ENCODE data around the gene RECQL5. TPM values are rescaled to one million over a fixed set of nuclear protein-coding genes. Genes with fewer than 3 reads are reported as not detected.

RECQL5 gene
- total RNA-seq, 4 donors from 2014 or later, result 23.2 to 51.9 (median 34.7) TPM

DNA sequence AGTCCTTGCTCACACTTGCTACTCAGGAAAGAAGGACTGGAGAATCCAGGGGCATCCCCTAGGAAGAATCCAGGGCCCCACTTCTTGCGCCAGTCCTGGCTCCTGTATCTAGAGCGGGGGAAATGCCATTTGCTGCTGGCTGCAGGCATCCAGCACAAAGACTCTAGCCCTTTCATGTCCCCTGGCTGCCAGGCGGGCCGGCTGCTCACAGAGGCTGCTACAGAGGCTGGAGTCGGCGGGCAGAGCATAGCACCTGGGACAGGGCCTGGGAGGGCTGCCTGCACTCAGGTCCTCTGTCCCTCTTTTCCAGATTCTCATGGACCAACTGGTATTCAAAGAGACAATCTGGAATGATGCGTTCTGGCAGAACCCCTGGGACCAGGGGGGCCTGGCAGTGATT, 19.9 kb downstream of the RECQL5 start:
- Histone ChIP-seq H3K9me3 (no peaks in the 10 kb centered on the region), H3K4me3 (no peak overlapping the region), H3K4me1 (peaks cover 0 to 23% (median 0%) of the 10 kb centered on the region in 4 donors), H3K27me3 (no peaks in the 10 kb centered on the region), H3K36me3 (peaks cover 0 to 72% (median 10%) of the 10 kb centered on the region in 3 donors), H3K27ac (peak overlapping the region in 1 of 4 donors; percentile 67)
- TF ChIP-seq, protein P1, sequence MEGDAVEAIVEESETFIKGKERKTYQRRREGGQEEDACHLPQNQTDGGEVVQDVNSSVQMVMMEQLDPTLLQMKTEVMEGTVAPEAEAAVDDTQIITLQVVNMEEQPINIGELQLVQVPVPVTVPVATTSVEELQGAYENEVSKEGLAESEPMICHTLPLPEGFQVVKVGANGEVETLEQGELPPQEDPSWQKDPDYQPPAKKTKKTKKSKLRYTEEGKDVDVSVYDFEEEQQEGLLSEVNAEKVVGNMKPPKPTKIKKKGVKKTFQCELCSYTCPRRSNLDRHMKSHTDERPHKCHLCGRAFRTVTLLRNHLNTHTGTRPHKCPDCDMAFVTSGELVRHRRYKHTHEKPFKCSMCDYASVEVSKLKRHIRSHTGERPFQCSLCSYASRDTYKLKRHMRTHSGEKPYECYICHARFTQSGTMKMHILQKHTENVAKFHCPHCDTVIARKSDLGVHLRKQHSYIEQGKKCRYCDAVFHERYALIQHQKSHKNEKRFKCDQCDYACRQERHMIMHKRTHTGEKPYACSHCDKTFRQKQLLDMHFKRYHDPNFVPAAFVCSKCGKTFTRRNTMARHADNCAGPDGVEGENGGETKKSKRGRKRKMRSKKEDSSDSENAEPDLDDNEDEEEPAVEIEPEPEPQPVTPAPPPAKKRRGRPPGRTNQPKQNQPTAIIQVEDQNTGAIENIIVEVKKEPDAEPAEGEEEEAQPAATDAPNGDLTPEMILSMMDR (IDR thresholded peaks at IDR 0.05), result no peak
- TF ChIP-seq EP300 (IDR thresholded peaks at IDR 0.05), result no peak
- no peak for DNase-seq (ENCODE audit: low spot score in 2 of 2)
- WGBS, 2 donors, result 80 to 82% methylated on average over 7 of the region's 7 CpGs

DNA sequence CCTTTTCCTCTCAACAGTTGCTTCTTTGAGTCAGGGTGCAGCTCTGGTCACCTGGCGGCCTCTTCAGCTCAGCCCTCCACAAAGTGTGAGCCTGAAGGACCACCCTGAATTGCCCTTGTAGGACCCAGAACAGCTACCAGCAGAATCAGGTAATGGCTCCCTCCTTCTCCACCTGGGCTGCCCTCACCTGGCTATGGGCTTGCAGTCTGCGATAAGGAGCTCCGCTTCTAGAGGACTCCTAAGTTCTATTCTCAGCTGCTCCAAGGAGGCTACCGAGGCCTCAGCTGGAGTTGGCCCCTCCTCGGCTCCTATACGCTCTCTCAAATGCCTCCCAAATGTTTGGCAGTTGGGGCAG, 20.3 kb downstream of the RECQL5 start:
- WGBS, 2 donors, result 86 to 90% methylated on average over 6 of the region's 6 CpGs
- no peak for DNase-seq (ENCODE audit: low spot score in 2 of 2)
- H3K4me1 ChIP-seq, result peaks cover 0 to 23% (median 0%) of the 10 kb centered on the region in 4 donors

GRCh38 chr17:75645889-75646637, 20.9 kb downstream of the RECQL5 start:
- no peak overlapping the region for H3K4me3 ChIP-seq
- H3K27ac ChIP-seq, result peak overlapping the region in 2 of 4 donors; percentile 12 to 67
- H3K9me3 ChIP-seq, result no peaks in the 10 kb centered on the region
- H3K4me1 ChIP-seq, result peaks cover 0 to 22% (median 0%) of the 10 kb centered on the region in 4 donors
- TF ChIP-seq POLR2A (IDR thresholded peaks at IDR 0.05) (no peak), EP300 (IDR thresholded peaks at IDR 0.05) (no peak)
- TF ChIP-seq, protein P1 (IDR thresholded peaks at IDR 0.05), result no peak
- DNase-seq (ENCODE audit: low spot score in 2 of 2), result no peak
- no peaks in the 10 kb centered on the region for H3K27me3 ChIP-seq
- peaks cover 0 to 74% (median 2%) of the 10 kb centered on the region in 3 donors for H3K36me3 ChIP-seq
- WGBS, 2 donors, result 63 to 72% methylated on average over 14 to 15 of the region's 17 CpGs

More for the DNA sequence above, 20.3 kb downstream of the RECQL5 start:
- Histone ChIP-seq H3K9me3 (no peaks in the 10 kb centered on the region), H3K4me3 (no peak overlapping the region), H3K36me3 (peaks cover 0 to 74% (median 7%) of the 10 kb centered on the region in 3 donors), H3K27me3 (no peaks in the 10 kb centered on the region), H3K27ac (peak overlapping the region in 2 of 4 donors; percentile 12 to 67)
- TF ChIP-seq POLR2A (IDR thresholded peaks at IDR 0.05), result no peak
- TF ChIP-seq EP300 (IDR thresholded peaks at IDR 0.05), result no peak
- TF ChIP-seq, protein P1 (IDR thresholded peaks at IDR 0.05), result no peak

DNA sequence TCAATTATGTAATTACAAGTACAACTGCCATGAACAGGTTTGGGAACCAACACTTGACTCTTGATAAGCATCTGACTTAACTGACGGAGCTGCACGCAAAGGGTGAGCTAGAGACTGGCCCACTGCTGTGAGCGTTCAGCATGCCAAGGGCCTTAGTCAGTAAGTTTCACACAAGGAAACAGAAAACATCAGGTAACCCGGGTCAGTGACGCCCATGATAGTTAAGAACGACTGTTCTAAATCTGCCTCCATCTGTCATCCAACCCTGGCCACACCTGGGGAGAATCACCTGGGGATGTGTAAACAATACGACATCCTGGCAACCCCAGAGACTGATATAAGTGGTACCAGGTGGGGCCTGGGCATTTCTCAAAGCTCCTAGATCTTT, 21.5 kb downstream of the RECQL5 start:
- TF ChIP-seq POLR2A (IDR thresholded peaks at IDR 0.05) (no peak), EP300 (IDR thresholded peaks at IDR 0.05) (no peak)

DNA sequence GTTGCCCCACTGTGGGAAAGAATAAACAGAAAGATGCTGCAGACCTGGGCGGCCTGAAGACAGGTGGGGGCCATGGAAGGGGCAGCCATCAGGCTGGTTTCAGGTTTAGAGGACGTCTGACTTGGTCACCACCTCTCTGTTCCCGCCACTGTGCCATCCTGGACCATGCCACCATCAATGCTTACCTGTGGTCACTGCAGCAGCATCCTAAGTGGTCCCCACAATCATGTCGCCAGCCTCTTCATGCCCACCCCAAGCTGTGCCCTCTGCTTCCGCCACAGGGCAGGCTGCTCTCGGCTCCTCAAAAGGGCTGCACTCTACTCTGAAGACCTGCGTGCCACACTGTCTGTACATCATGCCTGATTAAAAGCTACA, 23.3 kb downstream of the RECQL5 start:
- no peaks in the 10 kb centered on the region for H3K9me3 ChIP-seq
- H3K27ac ChIP-seq, result peak overlapping the region in 2 of 4 donors; percentile 10 to 36
- H3K4me1 ChIP-seq, result no peaks in the 10 kb centered on the region
- TF ChIP-seq EP300 (IDR thresholded peaks at IDR 0.05) (no peak), POLR2A (IDR thresholded peaks at IDR 0.05) (no peak)
- TF ChIP-seq, protein P1 (IDR thresholded peaks at IDR 0.05), result no peak
- H3K27me3 ChIP-seq, result no peaks in the 10 kb centered on the region
- H3K4me3 ChIP-seq, result no peak overlapping the region
- H3K36me3 ChIP-seq, result peaks cover 0 to 74% (median 0%) of the 10 kb centered on the region in 3 donors
- no peak for DNase-seq (ENCODE audit: low spot score in 2 of 2)
- 86 to 91% methylated on average over 7 of the region's 7 CpGs for WGBS, 2 donors

More for the DNA sequence above, 21.5 kb downstream of the RECQL5 start:
- H3K27me3 ChIP-seq, result no peaks in the 10 kb centered on the region
- H3K9me3 ChIP-seq, result no peaks in the 10 kb centered on the region
- peaks cover 0 to 16% (median 0%) of the 10 kb centered on the region in 4 donors for H3K4me1 ChIP-seq
- H3K36me3 ChIP-seq, result peaks cover 0 to 74% (median 0%) of the 10 kb centered on the region in 3 donors
- no peak overlapping the region for H3K4me3 ChIP-seq
- H3K27ac ChIP-seq, result peak overlapping the region in 2 of 4 donors; percentile 12 to 67
- no peak for DNase-seq (ENCODE audit: low spot score in 2 of 2)
- WGBS, 2 donors, result 72 to 79% methylated on average over 7 of the region's 7 CpGs

All from tibial nerve (tissue), 4 donors.